PFSK-1 (cell line): ENCODE data around the gene SIPA1L3.

Experiments
- FOXP2 ChIP-seq: optimal IDR thresholded peaks from 2 replicates; pipeline ENCODE3; 2011; ENCODE audit warnings: borderline replicate concordance, control low read depth, inconsistent platforms; ENCODE audit not compliant: insufficient read depth; ENCODE audit errors: extremely low read length, extremely low read depth
- POLR2AphosphoS5 ChIP-seq: IDR thresholded peaks from 2 replicates; pipeline ENCODE4 v1.6.1; 2012; ENCODE audit warnings: low read depth, mild to moderate bottlenecking, control low read depth, low read length, moderate library complexity
- SIN3A ChIP-seq: IDR thresholded peaks from 2 replicates; pipeline ENCODE4 v1.6.1; 2012; ENCODE audit warnings: mild to moderate bottlenecking, low read length, moderate library complexity, borderline replicate concordance; ENCODE audit not compliant: insufficient read depth
- TAF1 ChIP-seq: IDR thresholded peaks from 2 replicates; pipeline ENCODE4 v1.6.1; 2012; ENCODE audit warnings: low read length, control low read depth, borderline replicate concordance; ENCODE audit not compliant: insufficient read depth
- TF ChIP-seq, protein P1 (sequence below), 2 experiments: IDR thresholded peaks; 2 replicates each; pipeline versions ENCODE4 v1.6.1 to v1.8.0; 2011 to 2012; ENCODE audit warnings: low read depth in 2 of 2, low read length in 2 of 2, control low read depth in 1 of 2, inconsistent platforms in 1 of 2, mild to moderate bottlenecking in 1 of 2, moderate library complexity in 1 of 2; ENCODE audit not compliant: insufficient read depth in 1 of 2

DNA sequence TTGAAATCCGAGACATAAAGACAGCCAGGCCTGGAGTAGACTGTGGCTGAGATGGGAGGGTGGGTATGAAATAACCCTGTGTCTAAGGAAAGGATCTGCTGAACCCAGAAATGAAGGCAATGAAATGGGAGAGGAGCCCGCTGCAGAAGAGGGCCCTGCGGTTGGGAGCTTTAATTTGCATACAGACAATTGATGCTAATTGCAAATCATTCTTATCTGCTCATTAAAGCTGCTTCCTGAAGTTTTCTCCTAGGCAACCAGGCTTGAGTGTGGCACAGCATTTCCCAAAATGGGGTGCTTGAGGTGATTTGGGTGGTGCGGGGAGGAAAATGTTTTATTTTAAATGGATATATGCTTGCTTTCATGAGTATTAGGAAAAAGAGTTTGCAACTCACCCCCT is 261.6 kb downstream of the SIPA1L3 start:
- TF ChIP-seq POLR2AphosphoS5 (no peak), TAF1 (no peak), SIN3A (no peak), FOXP2 (no peak)
- TF ChIP-seq, protein P1, sequence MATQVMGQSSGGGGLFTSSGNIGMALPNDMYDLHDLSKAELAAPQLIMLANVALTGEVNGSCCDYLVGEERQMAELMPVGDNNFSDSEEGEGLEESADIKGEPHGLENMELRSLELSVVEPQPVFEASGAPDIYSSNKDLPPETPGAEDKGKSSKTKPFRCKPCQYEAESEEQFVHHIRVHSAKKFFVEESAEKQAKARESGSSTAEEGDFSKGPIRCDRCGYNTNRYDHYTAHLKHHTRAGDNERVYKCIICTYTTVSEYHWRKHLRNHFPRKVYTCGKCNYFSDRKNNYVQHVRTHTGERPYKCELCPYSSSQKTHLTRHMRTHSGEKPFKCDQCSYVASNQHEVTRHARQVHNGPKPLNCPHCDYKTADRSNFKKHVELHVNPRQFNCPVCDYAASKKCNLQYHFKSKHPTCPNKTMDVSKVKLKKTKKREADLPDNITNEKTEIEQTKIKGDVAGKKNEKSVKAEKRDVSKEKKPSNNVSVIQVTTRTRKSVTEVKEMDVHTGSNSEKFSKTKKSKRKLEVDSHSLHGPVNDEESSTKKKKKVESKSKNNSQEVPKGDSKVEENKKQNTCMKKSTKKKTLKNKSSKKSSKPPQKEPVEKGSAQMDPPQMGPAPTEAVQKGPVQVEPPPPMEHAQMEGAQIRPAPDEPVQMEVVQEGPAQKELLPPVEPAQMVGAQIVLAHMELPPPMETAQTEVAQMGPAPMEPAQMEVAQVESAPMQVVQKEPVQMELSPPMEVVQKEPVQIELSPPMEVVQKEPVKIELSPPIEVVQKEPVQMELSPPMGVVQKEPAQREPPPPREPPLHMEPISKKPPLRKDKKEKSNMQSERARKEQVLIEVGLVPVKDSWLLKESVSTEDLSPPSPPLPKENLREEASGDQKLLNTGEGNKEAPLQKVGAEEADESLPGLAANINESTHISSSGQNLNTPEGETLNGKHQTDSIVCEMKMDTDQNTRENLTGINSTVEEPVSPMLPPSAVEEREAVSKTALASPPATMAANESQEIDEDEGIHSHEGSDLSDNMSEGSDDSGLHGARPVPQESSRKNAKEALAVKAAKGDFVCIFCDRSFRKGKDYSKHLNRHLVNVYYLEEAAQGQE (IDR thresholded peaks at IDR 0.05; ENCODE audit: insufficient read depth in 1 of 2, low read depth in 2 of 2, low read length in 2 of 2), result no peak
